Activated CD4-positive, alpha-beta T cell treated with anti-CD3 and anti-CD28 coated beads for 24 hours (primary cell): ENCODE data around the gene RPS14.

Source experiments
- DNase-seq, 2 donors: peaks; one replicate each; pipeline ENCODE4 v3.0.0-alpha.2; 2020; ENCODE audit warnings: low read depth in 2 of 2

The RPS14 gene

DNA sequence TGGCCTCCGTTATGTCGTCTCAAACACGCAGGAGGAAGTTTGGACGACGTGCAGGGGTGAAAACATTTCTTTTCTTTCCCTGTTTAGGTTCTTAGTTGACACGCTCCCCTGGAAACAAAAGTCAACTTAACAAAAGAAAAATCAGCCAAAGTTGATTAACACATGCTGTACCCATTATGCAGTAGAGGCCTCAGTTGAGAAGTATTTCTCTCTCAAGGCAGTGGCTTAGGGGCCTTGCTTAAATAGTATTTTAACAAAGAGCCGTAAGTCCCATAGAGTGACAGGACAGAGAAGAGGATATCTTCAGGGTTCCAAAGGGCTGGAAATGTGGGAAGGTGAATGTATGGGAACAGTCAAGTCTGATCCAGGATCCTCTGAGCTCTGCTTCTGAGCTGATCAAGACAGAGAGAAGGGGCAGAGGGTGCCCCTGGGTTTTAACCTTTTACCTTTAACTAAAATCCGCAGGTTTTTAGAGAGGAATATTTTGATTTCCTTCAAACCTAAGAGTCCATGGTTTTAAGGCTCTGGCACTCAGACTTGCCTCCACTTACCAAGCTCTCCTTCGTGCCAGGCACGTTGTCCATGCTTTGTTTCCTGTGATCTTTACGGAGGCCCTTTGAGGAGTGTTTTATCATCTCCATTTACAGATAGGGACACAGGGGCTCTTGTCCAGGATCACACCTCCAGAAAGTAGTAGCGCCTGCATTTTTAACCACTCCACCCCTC lies 36.2 kb downstream of the RPS14 start:
- no peak for DNase-seq

DNA sequence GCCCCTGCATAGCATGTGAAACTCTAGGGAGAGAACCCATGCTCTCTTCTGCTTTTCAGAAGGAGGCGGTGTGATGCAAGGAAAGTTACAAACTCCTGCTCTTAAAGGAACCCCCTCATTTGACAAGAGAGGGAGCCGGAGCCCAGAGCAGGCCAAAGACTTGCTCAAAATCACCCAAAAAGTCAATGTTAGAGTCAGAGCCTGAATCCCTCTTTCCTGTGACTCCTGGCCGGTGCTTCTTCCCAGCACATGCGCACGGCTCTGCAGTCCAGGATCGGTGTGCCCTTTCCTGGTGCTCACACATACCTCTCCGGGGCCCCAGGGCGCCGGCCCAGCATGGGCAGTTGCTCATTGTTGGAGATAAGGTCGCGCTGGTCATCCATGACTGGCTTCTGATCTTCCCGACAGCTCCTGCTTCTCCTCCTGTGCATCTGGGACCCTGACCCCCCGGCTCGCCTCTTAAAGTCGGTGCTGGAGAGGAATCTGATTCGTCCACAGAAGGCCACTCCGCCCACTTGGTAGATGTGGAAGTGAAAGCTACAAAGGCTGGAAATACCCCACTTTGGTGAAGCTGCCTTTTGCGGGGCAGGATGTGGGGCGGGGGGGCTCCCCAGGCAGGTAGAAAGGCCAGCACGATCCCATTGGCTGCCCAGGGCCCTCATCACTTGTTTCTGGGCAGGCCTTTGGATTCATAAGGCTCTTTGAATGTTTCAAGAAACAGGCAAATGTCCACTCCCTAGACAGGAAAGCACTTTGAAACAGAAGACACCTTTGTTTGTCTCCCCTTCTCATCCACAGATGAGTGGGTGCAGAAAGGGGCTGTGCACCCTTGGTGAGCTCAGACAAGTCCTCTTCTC lies 37.0 kb downstream of the RPS14 start, which contains the start of gene CD74:
TSS of gene CD74 (minus strand) at position 592 of the 857 bp plus-strand sequence. CDS start at position 431, 161 bp downstream.
- DNase-seq, result peak; percentile 77 to 83

DNA sequence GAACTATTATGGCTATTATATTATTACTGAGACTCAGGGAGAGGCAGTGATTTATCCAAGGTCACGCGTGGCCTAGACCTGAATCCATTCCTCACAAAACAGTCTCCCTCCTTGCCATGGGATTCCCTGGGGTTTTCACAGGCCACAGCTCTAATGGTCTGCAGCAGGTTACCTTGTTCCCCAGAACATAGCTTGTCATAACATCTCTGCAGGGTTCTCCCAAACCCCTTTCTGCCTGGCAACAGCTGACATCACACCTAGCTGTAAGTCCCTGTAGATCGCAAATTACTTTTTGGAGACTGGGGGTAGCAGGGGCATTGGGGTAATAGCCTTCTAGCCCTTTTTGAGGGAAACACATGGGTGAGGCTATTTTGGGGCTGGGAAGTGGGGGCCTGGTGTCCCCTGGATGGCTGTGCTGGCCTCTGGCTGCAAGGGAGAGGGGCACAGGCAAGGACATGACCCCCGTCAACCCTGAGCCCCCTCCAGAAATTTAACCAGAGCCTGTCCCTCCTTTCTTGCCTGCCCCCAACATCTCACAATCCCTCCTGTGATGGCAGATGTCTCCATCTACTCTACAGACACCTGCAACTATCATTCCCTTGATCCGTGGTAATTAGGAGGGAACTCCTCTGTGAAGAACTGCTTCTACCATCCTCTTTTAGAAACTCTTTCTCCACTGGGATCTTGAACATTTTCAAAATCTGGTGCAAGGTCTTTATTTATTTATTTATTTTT lies 38.1 kb downstream of the RPS14 start:
- DNase-seq, result peak; percentile 47 to 48

DNA sequence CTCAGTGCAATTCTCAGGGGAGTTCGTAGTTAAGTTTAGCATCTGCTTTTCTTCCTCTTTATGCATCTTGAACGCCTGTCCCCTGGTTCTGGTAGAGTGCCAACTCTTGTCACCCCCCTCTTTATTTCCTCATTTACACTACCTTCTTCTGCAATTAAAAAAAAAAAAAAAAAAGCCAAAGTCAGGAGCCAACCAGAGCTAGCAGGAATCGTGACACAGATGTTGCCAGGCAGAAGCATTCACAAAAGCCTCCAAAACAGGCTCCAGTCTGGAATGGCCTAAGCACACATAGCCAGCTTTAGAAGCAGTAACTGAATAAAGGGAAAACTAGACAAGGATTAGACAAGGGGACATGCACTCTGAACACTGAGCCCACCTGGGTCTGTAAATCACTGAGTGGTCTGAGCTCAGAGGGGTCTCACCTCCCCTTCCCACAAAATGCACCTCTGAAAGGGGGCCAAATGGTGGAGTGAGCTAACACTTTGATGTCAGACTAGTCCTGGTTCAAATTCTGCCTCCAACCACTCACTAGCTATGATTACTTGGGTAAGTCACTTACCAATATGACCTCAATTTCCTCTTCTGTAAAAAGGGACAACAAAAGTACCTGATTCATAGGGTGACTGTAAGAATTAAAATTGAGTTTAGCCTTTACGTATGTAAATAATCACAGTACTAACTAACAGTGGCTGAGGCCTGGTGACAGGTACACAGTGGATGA lies 38.9 kb downstream of the RPS14 start:
- DNase-seq, result no peak

DNA sequence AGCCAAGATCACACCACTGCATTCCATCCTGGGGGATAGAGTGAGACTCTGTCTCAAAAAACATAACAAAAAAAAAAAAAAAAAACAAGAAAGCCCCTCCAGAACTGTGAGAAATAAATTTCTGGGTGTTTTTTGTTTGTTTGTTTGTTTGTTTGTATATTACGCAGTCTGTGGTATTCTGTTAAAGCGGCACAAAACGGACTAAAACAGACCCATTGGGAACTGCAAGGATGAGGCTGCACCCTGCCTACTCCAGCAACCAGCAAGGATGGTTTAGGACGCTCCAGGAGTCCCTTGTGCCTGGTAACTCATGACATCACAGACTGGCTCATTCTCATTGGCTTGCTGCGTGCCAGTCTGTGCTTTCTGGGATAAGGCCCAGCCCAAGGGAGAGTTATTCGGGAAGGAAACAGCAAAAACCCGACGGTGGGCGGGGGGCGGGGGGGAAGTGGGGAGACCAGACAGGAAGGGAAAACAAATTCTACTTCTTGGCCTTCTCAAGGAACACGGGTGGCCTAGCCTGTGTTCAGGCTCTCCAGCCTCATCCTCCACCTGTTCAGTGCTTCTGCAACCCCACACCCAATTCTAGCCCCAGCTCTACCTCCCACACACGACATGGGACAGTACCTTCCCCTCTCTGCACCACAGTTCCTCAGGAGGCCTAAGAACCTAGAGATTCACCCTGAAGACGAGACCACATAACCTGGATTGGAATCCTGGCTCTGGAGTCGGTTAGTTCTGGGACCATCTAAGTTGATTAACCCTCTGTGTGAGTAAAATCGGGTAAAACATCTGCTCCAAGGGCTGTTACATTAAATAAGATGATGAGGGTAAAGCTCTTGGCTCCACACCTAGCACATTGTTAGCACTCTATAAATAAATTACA lies 39.7 kb downstream of the RPS14 start:
- DNase-seq, result no peak

DNA sequence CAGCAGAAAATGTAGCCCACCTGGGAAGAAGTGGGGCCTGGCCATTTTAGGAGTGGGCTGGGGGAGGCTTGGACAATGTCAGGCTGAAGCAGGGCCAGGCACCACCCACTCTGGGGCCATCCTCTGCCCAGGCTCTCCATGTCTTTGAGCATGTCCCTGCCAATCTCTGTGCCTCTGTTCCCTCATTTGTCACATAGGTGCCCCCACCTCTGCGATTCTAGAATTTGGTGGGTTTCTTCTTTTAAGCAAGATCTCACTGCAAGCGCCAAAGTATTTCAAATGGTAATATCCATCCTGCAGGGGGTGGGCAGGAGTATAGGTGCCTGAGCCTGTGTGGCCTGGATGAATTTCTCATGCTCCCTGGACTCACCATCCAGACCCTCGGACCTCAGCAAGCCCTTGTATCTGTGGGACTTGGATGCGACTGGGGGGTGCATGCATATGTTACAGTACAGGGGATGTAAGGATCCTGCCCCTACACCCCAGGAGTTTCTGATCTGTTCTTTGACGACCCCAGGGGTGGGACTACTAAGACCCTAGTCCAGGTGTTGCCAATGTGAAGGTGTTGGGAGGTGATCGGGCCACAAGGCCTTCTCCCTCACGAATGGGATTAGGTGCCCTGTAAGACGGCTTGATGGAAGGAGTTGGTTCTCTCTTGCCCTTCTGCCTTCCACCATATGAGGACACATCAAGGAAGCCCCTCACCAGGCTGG lies 41.2 kb downstream of the RPS14 start:
- DNase-seq, result no peak

DNA sequence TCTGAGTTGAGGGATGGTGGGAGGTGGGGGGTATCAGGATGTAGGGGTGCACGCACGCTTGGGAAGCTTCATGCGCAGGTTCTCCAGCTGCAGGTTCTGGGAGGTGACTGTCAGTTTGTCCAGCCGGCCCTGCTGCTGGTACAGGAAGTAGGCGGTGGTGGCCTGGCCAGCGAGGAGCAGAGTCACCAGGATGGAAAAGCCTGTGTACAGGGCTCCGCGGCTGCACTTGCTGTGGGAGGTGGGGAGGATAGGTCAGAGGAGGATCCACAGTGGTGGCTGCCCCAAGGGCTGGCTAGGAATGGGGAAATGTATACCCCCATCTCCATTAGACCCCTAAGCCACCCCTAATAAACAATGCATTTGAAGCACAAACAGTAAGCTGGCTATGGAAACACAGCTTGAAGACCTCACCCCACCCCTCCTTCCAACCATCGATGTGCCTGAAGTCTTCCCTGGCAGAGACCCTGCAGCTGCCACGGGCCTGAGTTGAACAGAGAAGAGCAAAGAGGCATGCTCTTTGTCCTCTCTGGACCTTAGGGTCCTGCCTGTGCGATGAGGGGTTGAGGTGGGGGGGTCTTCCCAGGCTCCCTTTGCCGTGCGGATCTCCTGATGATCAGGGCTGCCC lies 42.3 kb downstream of the RPS14 start:
- no peak for DNase-seq

DNA sequence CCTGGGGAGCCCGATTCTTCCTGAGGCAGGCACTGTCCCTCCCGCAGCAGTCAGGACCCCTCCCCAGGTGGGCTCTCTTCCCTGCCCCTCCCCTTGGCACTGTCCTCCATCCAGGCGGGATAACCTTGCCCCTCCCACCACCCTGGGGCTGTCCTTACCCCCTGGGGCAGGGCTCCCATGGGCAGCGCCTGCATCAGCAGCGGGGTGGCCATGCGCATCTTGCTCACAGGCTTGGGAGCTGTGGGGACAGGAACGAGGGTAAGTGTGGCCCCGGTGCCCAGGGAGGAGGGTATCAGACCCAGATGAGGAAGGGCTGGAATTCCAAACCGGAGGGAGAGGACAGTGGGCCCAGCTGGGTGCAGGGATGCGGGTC lies 42.8 kb downstream of the RPS14 start:
- no peak for DNase-seq

DNA sequence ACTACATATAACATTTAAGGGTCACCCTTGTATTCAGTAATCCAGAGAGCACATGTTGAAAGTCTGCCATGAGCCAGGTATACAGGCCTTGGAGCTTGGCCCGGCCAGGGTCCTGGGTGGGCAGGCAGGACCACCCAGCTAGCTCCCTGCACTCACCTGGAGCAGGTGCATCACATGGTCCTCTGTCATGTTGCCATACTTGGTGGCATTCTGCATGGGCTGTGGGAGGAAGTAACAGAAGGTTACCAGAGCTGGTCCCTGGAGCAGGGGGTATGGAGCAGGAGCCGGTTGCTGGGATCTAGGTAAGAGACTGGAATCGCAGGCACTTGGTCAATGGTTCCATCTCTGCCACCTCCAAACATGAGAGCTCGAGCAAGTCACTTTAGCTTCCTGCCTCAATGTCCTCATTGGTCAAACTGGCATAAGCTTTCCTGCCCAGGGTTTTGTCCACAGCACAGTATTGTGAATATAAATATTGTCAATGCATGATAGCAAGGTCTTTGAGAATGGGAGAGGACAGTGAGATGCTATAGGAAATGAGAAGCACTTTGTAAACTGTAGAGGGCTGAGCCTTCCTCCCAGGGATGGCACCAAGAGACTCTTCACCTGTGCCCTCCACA lies 43.3 kb downstream of the RPS14 start:
- no peak for DNase-seq

DNA sequence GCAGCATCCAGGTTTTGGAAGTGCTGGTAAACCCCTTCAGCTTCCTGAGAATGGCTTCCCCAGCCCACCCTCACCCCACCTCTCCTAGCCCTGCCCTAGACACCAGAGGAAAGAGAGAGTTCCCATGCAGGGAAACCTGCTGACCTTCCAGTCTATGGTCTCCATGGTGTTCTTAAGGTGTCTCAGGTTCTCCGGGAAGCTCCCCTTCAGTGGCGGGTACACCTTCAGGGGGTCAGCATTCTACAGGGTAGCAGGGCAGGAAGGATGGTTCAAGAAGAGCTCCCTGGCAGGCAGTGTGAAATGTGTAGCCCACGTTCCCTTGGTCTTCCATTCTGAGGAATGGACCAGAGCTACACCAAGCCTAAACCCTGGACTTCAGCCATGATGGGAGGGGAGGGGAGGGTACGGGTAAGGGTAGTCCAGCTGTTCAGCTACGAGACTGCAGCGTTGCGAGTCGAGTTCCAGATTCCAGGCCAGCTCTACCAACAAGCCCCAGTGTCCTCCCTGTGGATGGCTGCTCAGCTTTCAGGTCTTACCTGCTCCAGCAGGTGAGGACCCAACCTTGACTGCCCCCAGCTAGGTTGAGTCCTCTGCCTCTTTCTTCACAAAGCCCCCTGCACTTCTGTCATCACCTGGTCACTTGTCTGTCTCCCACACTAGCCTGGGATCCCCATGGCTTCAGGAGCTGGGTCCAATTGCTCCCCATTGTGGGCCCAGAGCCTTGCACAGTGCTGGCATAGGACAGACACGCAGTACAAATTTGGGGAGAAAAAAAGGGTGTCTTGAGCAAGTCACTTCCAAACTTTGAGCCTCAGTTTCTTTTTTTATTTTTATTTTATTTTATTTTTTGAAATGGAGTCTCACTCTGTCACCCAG lies 44.4 kb downstream of the RPS14 start:
- no peak for DNase-seq

DNA sequence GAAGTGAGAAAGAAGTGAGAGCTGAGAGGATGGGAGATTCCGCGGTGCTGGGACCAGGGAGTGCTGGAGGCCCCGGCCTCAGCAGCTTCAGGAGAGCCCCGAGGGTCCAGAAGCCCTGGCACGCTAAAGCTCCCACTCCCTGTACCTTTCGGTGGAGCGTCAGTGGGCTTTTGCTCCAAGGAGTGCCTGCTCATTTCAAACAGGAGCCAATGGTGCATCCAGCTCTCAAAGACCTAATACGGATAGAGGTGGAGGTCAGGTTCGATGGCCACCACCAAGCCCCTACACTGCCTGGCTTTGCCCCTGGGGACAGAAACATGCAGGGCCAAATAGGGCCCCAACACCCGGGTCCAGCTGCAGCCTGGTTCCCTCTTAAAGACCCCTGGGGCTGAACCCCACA lies 45.0 kb downstream of the RPS14 start:
- DNase-seq, result no peak

DNA sequence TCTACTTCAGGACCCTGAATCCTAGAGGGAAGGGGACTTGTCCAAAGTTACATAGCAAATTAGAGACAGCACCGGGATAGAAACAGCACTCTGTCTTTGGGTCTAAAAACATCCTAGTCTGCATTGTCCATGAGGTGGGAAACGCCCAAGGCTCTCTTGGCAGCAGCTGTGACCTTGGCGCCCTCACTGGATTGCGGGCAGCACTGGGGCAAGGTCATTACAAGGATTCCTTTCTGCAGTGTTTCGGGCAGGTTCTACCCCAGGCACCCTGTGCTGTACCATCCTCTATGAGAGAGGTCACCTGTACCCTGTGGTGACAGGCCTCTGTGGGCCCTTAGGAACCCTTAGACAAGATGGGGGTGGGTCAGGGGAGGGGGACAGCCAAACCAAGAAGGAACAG lies 45.4 kb downstream of the RPS14 start:
- DNase-seq, result no peak

DNA sequence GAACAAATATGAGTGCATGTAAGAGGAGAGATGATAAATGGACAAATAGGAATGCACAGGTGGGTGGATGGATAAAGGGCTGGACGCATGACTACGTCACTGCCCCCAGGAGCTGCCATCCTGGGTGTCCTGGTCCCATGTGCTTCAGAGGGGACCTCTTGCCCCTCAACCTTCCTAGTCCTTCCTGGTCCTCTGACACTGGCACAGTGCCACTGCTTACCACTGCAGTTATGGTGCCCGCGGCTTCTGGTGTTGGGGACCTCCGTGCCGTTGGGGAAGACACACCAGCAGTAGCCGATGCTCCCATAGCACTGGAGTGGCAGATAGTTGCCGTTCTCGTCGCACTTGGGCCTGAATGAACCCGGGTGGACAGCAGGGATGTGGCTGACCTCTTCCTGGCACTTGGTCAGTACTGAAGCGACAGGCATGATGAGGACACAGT lies 46.6 kb downstream of the RPS14 start:
- DNase-seq, result no peak

DNA sequence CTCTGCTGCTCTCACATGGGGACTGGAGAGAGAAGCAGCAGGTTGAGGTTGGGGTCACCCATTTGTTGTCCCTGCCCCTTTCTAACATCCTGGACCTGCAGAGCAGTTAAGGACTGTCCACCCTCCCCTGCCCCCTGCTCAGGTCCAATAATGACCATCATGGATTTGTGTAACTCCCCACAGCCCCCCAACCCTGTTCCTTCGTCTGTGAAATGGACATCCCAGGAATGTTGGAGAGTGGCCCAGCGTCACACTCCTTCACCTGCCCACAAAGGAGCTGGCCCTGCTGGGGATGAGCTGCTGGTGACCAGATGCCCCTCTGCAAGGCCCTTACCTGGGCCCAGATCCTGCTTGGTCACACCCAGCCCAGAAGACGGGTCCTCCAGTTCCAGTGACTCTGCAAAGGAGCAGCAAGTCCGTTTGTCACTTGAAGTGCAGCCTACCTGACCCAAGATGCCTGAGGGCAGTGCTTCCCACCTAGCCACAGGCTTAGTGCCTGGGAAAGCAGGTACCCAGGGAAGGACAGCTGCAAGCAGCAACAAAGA lies 47.2 kb downstream of the RPS14 start:
- DNase-seq, result no peak

DNA sequence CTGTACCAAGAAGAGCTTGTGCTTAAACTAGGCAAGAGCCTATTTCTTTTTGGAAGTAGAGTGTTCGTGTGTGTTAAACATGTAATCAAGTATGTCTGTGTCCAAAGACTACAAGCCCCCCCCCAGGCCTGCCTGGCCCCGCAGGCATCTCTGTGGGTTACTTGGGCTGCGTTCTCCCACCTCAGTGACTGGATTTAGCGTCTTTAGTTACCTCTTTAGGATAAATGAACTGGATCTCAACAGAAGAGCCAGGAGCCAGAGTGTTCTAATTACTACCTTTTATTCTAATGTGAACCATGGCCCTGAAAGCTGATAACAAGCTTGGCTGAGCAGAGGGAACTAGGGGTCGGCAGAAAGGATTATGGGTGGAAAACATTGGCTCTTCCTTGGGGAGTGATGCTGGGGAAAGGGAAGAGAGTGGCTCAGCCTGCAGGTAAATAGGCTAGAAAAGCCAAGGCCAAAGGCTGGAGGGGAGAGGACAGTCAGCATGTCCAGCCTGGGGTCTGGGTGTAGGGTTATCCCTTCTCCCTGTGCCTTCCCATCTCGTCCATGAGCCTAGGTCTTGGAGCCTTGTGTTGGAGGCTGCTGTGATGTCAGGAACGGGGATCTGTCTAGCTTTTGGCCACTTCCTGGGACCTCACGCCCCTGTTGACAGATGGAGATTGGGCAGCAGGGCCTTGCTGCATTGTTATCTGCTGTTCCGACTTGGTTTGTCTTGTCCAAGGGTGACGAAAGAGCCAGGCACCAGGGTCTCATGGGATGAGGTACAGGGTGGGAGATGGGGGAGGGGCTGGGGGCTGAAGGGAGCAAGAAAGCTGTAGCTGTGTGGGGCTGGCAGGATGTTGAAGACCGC lies 47.9 kb downstream of the RPS14 start:
- no peak for DNase-seq

DNA sequence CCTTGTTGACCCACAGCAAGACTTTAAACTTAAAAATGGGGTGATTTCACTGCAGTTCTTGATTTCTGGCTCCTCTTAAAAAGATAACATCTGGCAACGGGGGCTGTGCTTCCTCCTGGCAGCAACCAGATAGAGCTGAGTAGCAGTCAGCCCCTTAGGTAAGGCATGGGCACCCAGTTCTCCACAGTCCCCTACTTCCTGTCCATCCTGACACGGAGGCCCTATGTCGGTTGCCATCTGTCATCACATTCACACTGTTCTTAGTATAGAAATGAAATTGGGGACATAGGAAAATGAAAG lies 48.5 kb downstream of the RPS14 start:
- no peak for DNase-seq
